ENCODE measurements around the gene SLAMF9.

GRCh38 chr1:159906960-159907359 is 47.1 kb downstream of the SLAMF9 start:
- TF ChIP-seq, protein P1, sequence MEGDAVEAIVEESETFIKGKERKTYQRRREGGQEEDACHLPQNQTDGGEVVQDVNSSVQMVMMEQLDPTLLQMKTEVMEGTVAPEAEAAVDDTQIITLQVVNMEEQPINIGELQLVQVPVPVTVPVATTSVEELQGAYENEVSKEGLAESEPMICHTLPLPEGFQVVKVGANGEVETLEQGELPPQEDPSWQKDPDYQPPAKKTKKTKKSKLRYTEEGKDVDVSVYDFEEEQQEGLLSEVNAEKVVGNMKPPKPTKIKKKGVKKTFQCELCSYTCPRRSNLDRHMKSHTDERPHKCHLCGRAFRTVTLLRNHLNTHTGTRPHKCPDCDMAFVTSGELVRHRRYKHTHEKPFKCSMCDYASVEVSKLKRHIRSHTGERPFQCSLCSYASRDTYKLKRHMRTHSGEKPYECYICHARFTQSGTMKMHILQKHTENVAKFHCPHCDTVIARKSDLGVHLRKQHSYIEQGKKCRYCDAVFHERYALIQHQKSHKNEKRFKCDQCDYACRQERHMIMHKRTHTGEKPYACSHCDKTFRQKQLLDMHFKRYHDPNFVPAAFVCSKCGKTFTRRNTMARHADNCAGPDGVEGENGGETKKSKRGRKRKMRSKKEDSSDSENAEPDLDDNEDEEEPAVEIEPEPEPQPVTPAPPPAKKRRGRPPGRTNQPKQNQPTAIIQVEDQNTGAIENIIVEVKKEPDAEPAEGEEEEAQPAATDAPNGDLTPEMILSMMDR (conservative IDR thresholded peaks at IDR 0.05; ENCODE audit: low read length): no peak
- no peak for TF ChIP-seq EZH2phosphoT487 (IDR thresholded peaks at IDR 0.05; ENCODE audit: borderline replicate concordance, low read depth, low read length)

Measured in OCI-LY7 (cell line).